HG02588 (cell line): Measurements from ENCODE around the gene SPRY1.

Experiments
- ATAC-seq: cut with Tn5 transposase; IDR thresholded peaks from one replicate; pipeline ENCODE4 v1.9.1; 2021; ENCODE audit warnings: mild to moderate bottlenecking, moderate library complexity; ENCODE audit not compliant: unreplicated experiment

Gene SPRY1

GRCh38 chr4:123438031-123438430, 41.4 kb downstream of the SPRY1 start:
- no peak for ATAC-seq

DNA sequence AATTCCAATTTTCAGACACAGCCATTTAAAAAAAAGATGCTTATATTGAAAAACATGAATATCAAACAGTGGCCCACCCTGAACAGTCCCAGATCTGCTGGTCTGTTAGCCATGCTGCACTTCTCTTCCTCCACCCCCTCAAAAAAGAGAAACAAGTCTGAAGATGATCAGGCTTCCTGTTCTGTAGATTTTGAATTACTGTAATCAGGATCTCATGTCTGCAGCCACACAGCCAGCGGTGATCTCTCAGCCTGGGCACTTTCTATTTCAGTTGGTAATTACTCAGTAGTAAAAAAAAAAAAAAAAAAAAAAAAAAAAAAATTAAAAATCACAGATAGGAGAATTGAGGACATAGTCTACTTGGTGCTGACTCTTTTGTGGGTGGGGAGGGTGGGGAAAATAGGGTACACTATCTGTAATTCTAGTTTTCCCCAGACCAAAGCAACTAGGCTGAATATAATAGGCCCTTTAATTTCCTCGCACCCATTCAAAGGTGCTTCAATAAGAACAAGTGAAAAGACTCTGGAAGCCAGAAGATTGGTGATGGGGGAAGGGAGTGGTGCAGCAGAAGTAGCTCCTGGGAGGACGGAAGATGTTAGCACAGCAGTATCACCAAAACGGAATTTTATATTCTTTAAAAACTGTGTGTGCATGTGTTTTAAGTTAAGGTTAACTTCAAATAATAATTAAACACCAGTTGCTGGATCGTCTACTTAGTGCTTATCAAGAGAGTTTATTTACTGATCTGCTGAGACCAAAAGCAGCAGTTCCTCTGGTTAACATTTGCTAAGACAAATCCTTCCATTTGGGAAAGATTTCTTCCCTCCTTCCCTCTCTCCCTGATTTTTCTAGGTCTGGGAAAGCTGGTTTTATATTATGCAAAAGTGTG, 47.0 kb downstream of the SPRY1 start:
- ATAC-seq: peak; percentile 63

- peak; percentile 79 for ATAC-seq
Observed at GRCh38 chr4:123444290-123444731, 47.7 kb downstream of the SPRY1 start.

DNA sequence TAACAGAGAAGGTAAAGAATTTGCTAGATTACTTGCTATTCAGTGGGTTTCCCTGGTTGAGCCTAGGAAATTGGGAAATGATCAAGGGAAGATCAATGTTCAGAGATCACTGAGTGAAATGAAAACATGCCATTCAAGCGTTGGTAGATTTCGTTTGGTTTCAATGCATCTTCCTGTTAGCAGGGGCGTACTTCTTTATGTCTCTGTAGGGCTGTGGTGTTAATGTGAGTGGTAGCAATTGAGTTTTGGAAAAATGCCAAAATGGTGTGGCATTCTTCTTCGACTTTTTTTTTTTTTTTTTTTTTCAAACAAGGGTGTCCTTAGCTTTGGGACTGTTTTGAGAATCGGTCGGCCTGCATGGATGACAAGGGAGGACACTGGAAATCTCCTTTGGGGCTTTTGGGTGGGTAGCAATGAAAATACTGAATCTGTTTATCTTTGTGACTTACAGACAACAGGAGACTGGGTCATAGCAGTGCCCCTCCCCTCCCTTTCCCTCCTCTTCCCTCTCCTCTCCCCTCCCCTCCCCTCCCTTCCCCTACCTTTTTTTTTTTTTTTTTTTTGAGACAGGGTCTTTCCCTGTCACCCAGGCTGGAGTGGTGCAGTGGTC, 50.4 kb downstream of the SPRY1 start:
- no peak for ATAC-seq

- no peak for ATAC-seq
Observed at GRCh38 chr4:123449362-123449761, 52.8 kb downstream of the SPRY1 start.

GRCh38 chr4:123449780-123450179, 53.2 kb downstream of the SPRY1 start:
- ATAC-seq: peak; percentile 88

GRCh38 chr4:123450393-123450792, 53.8 kb downstream of the SPRY1 start:
- ATAC-seq: no peak

DNA sequence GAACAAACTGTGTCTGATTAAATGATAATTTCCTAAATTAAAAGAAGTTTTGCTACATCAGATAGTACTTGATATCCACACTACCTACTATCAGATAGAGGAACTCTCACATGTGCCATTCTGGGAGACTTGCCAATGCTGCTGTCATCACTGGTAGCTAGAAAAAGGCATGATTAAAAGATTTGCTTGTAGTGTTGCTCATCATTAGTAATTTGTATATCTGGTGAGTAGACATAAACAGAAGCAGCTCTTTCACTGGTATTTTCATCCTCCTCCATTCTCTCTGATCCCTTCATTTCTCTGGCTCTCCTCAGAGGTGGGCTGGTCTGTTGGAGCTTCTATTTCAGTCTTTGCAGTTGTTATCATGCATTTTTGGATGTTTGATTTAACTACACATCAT, 56.0 kb downstream of the SPRY1 start:
- no peak for ATAC-seq

DNA sequence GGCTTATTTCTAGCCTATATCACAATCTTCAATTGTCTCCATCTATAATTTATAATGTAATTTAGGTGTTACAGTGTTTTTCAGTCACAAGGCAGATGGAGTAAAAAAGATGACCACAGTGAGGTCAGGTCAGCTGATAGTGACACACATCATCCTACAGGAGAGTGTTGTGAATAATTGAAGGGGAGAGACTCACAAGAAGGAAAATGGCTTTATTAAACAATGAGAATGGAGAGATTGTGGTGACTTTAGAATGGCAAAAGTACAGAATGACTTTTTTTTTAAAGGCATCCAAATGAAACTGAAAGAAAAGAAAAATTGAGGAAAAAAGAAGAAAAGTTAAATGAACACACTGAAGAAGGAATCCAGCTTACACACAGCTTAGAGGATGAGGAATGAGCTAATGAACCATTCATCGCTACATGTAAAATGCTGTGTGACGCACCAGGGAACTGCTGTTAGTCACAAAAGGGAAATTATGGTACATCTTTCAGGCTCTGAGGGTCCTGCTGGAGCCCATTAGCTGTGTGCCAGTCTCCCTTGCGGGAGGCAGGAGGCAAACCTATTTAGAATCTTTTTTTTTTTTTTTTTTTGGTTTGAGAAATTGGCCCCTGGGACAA, 56.6 kb downstream of the SPRY1 start:
- no peak for ATAC-seq
